ENCODE data around the gene MTCH1. TPM values are rescaled to one million over a fixed set of nuclear protein-coding genes. Genes with fewer than 3 reads are reported as not detected.

MTCH1 gene
- total RNA-seq, 1 donor from 2014 or later = 144 TPM

GRCh38 chr6:36984581-36985416, 1.2 kb downstream of the MTCH1 start:
- Histone ChIP-seq H3K4me2 (peak overlapping the region; percentile 83), H3K9ac (peak overlapping the region; percentile 93), H3K4me1 (peaks cover 23% of the 10 kb centered on the region), H3K27me3 (no peaks in the 10 kb centered on the region), H3K4me3 (peak overlapping the region; percentile 98), H4K20me1 (ENCODE audit: low read depth) (peaks cover 56% of the 10 kb centered on the region), H2AFZ (replicated peaks) (peak overlapping the region; percentile 3), H3K9me3 (ENCODE audit: low read depth) (no peaks in the 10 kb centered on the region), H3K79me2 (ENCODE audit: low read depth) (peaks cover 70% of the 10 kb centered on the region), H3K27ac (peak overlapping the region; percentile 51), H3K36me3 (no peaks in the 10 kb centered on the region), H3F3A (ENCODE audit: low read depth) (no peaks in the 10 kb centered on the region)
- Mint-ChIP-seq H3K4me3 (no peak overlapping the region), H3K27ac (no peak overlapping the region), H3K36me3 (no peaks in the 10 kb centered on the region), H3K9me3 (no peaks in the 10 kb centered on the region), H3K27me3 (ENCODE audit: insufficient read depth, low read depth) (peaks cover 2% of the 10 kb centered on the region), H3K4me1 (peaks cover 26% of the 10 kb centered on the region)
- TF ChIP-seq EZH2phosphoT487 (IDR thresholded peaks at IDR 0.05) (no peak), CTCF (IDR thresholded peaks at IDR 0.05) (no peak)
- peak; percentile 84 for DNase-seq (ENCODE audit: low spot score)

- peaks cover 66% of the 10 kb centered on the region for H4K20me1 ChIP-seq (ENCODE audit: low read depth)
- H3K79me2 ChIP-seq (ENCODE audit: low read depth) = peaks cover 82% of the 10 kb centered on the region
- no peaks in the 10 kb centered on the region for H3K36me3 Mint-ChIP-seq
- no peak for DNase-seq (ENCODE audit: low spot score)
- peaks cover 26% of the 10 kb centered on the region for H3K4me1 Mint-ChIP-seq
- H3K36me3 ChIP-seq = no peaks in the 10 kb centered on the region
- H3K27me3 Mint-ChIP-seq (ENCODE audit: insufficient read depth, low read depth) = no peaks in the 10 kb centered on the region
- H3K4me3 ChIP-seq = no peak overlapping the region
- H3K27me3 ChIP-seq = no peaks in the 10 kb centered on the region
- H3K4me2 ChIP-seq = peak overlapping the region; percentile 83
- no peak overlapping the region for H3K9ac ChIP-seq
- no peak overlapping the region for H3K27ac Mint-ChIP-seq
- no peaks in the 10 kb centered on the region for H3K9me3 ChIP-seq (ENCODE audit: low read depth)
- no peak overlapping the region for H3K27ac ChIP-seq
- no peaks in the 10 kb centered on the region for H3K9me3 Mint-ChIP-seq
- TF ChIP-seq EZH2 (IDR thresholded peaks at IDR 0.05) (no peak), CTCF (IDR thresholded peaks at IDR 0.05) (no peak), EZH2phosphoT487 (IDR thresholded peaks at IDR 0.05) (no peak)
- H2AFZ ChIP-seq (replicated peaks) = no peak overlapping the region
- no peaks in the 10 kb centered on the region for H3F3A ChIP-seq (ENCODE audit: low read depth)
- H3K4me3 Mint-ChIP-seq = no peak overlapping the region
- peaks cover 23% of the 10 kb centered on the region for H3K4me1 ChIP-seq
Observed at GRCh38 chr6:36983538-36983937, 2.5 kb downstream of the MTCH1 start.

GRCh38 chr6:36980876-36981619, 4.9 kb downstream of the MTCH1 start:
- H4K20me1 ChIP-seq (ENCODE audit: low read depth) = peaks cover 73% of the 10 kb centered on the region
- Mint-ChIP-seq H3K4me3 (no peak overlapping the region), H3K4me1 (peaks cover 15% of the 10 kb centered on the region), H3K27ac (no peak overlapping the region), H3K27me3 (ENCODE audit: insufficient read depth, low read depth) (no peaks in the 10 kb centered on the region), H3K36me3 (peaks cover 9% of the 10 kb centered on the region), H3K9me3 (no peaks in the 10 kb centered on the region)
- H3K9ac ChIP-seq = peak overlapping the region; percentile 27
- H3K79me2 ChIP-seq (ENCODE audit: low read depth) = peaks cover 76% of the 10 kb centered on the region
- H3F3A ChIP-seq (ENCODE audit: low read depth) = no peaks in the 10 kb centered on the region
- H3K27me3 ChIP-seq = no peaks in the 10 kb centered on the region
- no peak overlapping the region for H2AFZ ChIP-seq (replicated peaks)
- H3K9me3 ChIP-seq (ENCODE audit: low read depth) = no peaks in the 10 kb centered on the region
- H3K4me1 ChIP-seq = peaks cover 17% of the 10 kb centered on the region
- no peak overlapping the region for H3K4me3 ChIP-seq
- TF ChIP-seq CTCF (IDR thresholded peaks at IDR 0.05) = peak; percentile 33
- no peak for TF ChIP-seq EZH2 (IDR thresholded peaks at IDR 0.05)
- H3K4me2 ChIP-seq = peak overlapping the region; percentile 31
- H3K36me3 ChIP-seq = no peaks in the 10 kb centered on the region
- peak; percentile 57 for DNase-seq (ENCODE audit: low spot score)
- H3K27ac ChIP-seq = no peak overlapping the region
